ENCODE data around the gene ITGA8. TPM values are rescaled to one million over a fixed set of nuclear protein-coding genes. Genes with fewer than 3 reads are reported as not detected.

Gene ITGA8
- total RNA-seq, 2 experiments from 2014 or later: not detected

DNA sequence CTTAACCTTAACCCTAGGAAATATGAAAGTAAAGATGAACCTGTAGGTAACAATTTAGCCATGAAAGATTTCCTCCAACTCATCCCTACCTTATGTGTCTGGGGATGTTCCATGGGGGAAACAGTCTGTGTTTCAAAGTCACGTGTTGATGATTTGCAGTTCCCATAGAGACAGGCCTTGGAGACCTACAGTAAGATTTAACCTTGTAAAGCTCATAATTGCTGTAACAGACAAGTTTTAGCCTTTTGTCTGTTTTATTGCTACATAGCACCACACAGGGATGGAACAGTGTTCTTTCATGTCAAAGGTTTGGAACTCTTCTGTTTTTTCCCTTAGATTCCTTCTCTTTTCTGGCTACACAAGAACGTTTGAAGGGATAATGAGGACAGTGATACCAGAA lies 35.2 kb upstream of the ITGA8 start:
- H3K36me3 ChIP-seq (ENCODE audit: insufficient read depth, low read length): no peaks in the 10 kb centered on the region
- H3K27me3 ChIP-seq (ENCODE audit: control insufficient read depth in 1 of 2, insufficient read depth in 2 of 2, low read length in 2 of 2): peaks cover 2 to 11% of the 10 kb centered on the region in 2 experiments
- Mint-ChIP-seq H3K4me1 (ENCODE audit: low read depth) (no peaks in the 10 kb centered on the region), H3K27me3 (peaks cover 33% of the 10 kb centered on the region), H3K4me3 (no peak overlapping the region), H3K36me3 (ENCODE audit: low read depth) (no peaks in the 10 kb centered on the region), H3K27ac (no peak overlapping the region), H3K9me3 (no peaks in the 10 kb centered on the region)
- no peaks in the 10 kb centered on the region for H3K9me3 ChIP-seq (ENCODE audit: control insufficient read depth in 1 of 2, insufficient read depth in 1 of 2, low read length in 2 of 2)
- intact Hi-C loops (cut with DNase I, micrococcal nuclease): no loop called here
- TF ChIP-seq, protein P1, sequence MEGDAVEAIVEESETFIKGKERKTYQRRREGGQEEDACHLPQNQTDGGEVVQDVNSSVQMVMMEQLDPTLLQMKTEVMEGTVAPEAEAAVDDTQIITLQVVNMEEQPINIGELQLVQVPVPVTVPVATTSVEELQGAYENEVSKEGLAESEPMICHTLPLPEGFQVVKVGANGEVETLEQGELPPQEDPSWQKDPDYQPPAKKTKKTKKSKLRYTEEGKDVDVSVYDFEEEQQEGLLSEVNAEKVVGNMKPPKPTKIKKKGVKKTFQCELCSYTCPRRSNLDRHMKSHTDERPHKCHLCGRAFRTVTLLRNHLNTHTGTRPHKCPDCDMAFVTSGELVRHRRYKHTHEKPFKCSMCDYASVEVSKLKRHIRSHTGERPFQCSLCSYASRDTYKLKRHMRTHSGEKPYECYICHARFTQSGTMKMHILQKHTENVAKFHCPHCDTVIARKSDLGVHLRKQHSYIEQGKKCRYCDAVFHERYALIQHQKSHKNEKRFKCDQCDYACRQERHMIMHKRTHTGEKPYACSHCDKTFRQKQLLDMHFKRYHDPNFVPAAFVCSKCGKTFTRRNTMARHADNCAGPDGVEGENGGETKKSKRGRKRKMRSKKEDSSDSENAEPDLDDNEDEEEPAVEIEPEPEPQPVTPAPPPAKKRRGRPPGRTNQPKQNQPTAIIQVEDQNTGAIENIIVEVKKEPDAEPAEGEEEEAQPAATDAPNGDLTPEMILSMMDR (IDR thresholded peaks at IDR 0.05): no peak
- H3K4me3 ChIP-seq (ENCODE audit: low read length): no peak overlapping the region
- no peaks in the 10 kb centered on the region for H3K4me1 ChIP-seq (ENCODE audit: insufficient read depth, low read length)
- no peak for DNase-seq
- CTCF ChIA-PET: no interaction called here
- ATAC-seq (ENCODE audit: poor library complexity): no peak
- POLR2A ChIA-PET: no interaction called here
- H3K27ac ChIP-seq (ENCODE audit: low read depth in 1 of 2, low read length in 2 of 2): no peak overlapping the region

DNA sequence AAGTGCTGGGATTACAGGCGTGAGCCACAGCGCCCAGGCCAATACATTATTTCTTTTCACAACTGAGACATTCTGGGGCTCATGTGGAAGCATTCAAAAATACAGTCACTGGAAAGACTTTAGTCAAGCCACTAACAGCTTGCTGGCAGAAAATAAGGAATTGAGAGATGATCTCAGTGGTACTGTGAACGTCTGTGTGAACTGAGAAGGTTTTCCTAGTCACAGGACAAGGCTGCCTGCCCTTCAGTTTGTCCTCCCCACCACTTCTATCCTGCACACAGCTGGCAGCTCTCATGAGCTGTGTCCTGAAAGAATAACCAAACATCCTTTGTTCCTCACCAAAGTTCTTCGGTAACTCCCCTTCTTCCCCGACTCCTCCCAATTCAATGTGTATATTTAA lies 31.3 kb upstream of the ITGA8 start:
- TF ChIP-seq, protein P1 (IDR thresholded peaks at IDR 0.05): no peak
- no peak for ATAC-seq (ENCODE audit: poor library complexity)
- ChIA-PET POLR2A (no interaction called here), CTCF (no interaction called here)
- Mint-ChIP-seq H3K27ac (no peak overlapping the region), H3K27me3 (peaks cover 28% of the 10 kb centered on the region), H3K36me3 (ENCODE audit: low read depth) (no peaks in the 10 kb centered on the region), H3K4me1 (ENCODE audit: low read depth) (no peaks in the 10 kb centered on the region), H3K4me3 (no peak overlapping the region), H3K9me3 (no peaks in the 10 kb centered on the region)
- Histone ChIP-seq H3K27ac (ENCODE audit: low read depth in 1 of 2, low read length in 2 of 2) (no peak overlapping the region), H3K4me3 (ENCODE audit: low read length) (no peak overlapping the region), H3K36me3 (ENCODE audit: insufficient read depth, low read length) (no peaks in the 10 kb centered on the region), H3K27me3 (ENCODE audit: control insufficient read depth in 1 of 2, insufficient read depth in 2 of 2, low read length in 2 of 2) (peaks cover 5 to 11% of the 10 kb centered on the region in 2 experiments), H3K9me3 (ENCODE audit: control insufficient read depth in 1 of 2, insufficient read depth in 1 of 2, low read length in 2 of 2) (no peaks in the 10 kb centered on the region), H3K4me1 (ENCODE audit: insufficient read depth, low read length) (no peaks in the 10 kb centered on the region)
- intact Hi-C loops (cut with DNase I, micrococcal nuclease): no loop called here
- no peak for DNase-seq

DNA sequence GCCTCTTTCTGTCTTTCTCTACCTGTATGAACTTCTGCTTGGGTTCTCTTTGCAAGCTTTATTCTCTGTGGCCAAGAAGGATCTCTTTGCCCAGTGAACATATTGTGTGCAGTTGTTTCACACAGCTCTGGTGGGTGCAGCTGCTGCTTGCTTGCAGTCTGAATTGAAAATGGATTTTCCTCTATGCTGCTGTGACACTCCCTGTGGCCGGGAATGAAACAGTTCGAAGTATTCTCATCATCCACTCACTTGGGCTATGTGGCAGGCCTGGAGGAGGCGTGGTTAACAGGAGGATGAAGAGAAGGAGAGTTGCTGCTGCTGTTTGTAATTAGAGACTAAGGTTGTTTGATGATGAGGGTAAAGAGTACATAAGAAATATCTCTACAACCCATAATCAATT lies 28.4 kb upstream of the ITGA8 start:
- TF ChIP-seq, protein P1 (IDR thresholded peaks at IDR 0.05): no peak
- ChIA-PET POLR2A (no interaction called here), CTCF (no interaction called here)
- Mint-ChIP-seq H3K4me1 (ENCODE audit: low read depth) (no peaks in the 10 kb centered on the region), H3K27ac (no peak overlapping the region), H3K4me3 (no peak overlapping the region), H3K27me3 (peaks cover 16% of the 10 kb centered on the region), H3K9me3 (no peaks in the 10 kb centered on the region), H3K36me3 (ENCODE audit: low read depth) (no peaks in the 10 kb centered on the region)
- Histone ChIP-seq H3K27me3 (ENCODE audit: control insufficient read depth in 1 of 2, insufficient read depth in 2 of 2, low read length in 2 of 2) (peaks cover 0 to 5% of the 10 kb centered on the region in 2 experiments), H3K36me3 (ENCODE audit: insufficient read depth, low read length) (no peaks in the 10 kb centered on the region), H3K27ac (ENCODE audit: low read depth in 1 of 2, low read length in 2 of 2) (no peak overlapping the region), H3K4me1 (ENCODE audit: insufficient read depth, low read length) (no peaks in the 10 kb centered on the region), H3K4me3 (ENCODE audit: low read length) (no peak overlapping the region), H3K9me3 (ENCODE audit: control insufficient read depth in 1 of 2, insufficient read depth in 1 of 2, low read length in 2 of 2) (no peaks in the 10 kb centered on the region)
- DNase-seq (no peak), ATAC-seq (ENCODE audit: poor library complexity) (no peak)
- intact Hi-C loops (cut with DNase I, micrococcal nuclease): loop anchor here in 1 of 2 experiments (10.0 kb wide), 1 partner anchor 323 kb away; no protein-coding TSS in a partner anchor
